ENCODE data around the gene FAM72D.
"Not testable (repeated sequence)": the region's sequence is repeated elsewhere in the genome, so short reads cannot be mapped to it uniquely, and the experiment has no call there.

FAM72D gene

DNA sequence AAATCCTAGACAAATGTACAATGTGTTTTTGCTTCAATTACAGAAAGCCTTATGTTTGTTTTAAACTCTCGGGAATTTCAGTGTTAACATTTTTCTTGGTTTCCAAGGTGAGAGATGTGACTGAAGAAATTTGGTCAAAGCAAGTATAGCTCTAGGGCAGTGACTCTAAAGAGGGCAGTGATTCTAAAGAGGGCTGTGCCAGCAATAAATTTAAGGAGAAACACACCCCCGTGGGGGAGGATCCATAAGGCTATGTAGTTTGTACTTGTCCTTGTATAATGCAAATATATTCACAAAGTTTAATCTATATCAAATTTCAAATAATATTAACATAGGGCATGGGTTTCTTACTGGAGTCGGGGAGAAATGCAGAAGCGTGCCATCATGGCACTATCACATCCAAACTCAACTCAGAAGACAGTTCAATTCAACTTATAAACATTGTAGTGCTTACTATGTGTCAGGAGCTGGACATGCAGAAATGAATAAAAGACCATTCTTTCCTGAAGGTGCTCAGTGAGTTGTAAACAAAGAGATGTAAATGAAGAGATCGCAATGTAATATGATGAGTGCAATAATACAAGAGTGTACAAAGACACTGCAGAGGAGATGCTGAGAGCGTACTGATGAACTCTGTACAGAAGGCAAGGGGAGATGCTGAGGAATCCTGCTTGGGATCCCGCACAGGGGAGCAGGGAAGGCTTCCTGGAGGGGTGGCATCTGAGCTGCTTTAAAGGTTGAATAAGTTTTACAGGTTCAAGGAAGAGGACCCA, 13.1 kb upstream of the FAM72D start:
- not testable (repeated sequence) for DNase-seq (ENCODE audit: low spot score)

GRCh38 chr1:145093517-145094149, 2.1 kb upstream of the FAM72D start:
- not testable (repeated sequence) for DNase-seq (ENCODE audit: low spot score)

GRCh38 chr1:145094655-145095211, 1.0 kb upstream of the FAM72D start:
- not testable (repeated sequence) for DNase-seq (ENCODE audit: low spot score)

GRCh38 chr1:145101725-145102124, 6.0 kb downstream of the FAM72D start:
- not testable (repeated sequence) for DNase-seq (ENCODE audit: low spot score)

- DNase-seq (ENCODE audit: low spot score) = not testable (repeated sequence)
These were observed 7.5 kb downstream of the FAM72D start for GRCh38 chr1:145103294-145103693.

GRCh38 chr1:145111674-145112073, 15.9 kb downstream of the FAM72D start:
- not testable (repeated sequence) for DNase-seq (ENCODE audit: low spot score)

DNA sequence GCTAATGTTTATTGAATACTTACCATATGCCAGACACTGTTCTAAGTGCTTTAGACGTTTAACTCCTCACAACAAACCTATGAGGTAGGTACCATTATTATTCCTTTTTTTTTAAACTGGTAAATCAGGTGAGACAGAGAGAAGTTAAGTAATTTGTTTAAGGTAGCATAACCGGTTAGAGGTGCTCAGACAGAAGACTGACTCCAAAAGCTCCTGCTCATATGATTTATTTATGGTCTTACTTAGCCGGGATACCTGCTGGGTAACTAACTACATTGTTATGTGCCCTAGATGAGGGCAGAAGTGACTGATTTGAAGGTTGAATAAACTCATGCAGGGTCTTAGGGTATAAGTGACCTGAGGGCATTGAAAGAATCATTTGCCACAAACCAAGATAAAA, 16.9 kb downstream of the FAM72D start:
- not testable (repeated sequence) for DNase-seq (ENCODE audit: low spot score)

DNA sequence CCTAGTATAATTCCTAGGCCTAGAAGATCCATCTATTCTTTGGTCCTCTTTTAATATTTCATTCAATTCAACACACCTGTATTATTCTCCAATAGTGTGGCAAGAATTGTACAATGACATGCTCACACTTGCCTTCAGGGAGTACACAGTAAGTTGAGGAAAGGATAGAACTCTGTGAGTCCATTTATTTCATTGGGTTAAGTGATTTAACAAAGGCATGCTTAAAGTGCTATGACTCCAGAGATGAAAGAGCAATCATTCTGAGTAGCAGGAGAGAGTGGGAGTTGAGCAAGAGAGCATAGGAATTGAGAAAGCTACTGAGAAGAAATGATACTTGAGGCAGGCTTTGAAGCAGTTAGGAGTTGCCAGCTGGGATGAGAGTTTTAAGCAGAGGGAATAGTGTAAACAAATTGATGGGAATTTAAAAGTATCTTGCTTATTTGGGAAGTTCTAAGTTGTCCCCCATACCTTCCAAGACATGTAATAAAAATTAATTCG, 18.8 kb downstream of the FAM72D start:
- DNase-seq (ENCODE audit: low spot score) = not testable (repeated sequence)

GRCh38 chr1:145115587-145116493, 20.1 kb downstream of the FAM72D start:
- not testable (repeated sequence) for DNase-seq (ENCODE audit: low spot score)

- not testable (repeated sequence) for DNase-seq (ENCODE audit: low spot score)
These were observed 24.1 kb downstream of the FAM72D start for GRCh38 chr1:145119842-145120241.

GRCh38 chr1:145122344-145123061, 26.7 kb downstream of the FAM72D start:
- DNase-seq (ENCODE audit: low spot score) = not testable (repeated sequence)

DNA sequence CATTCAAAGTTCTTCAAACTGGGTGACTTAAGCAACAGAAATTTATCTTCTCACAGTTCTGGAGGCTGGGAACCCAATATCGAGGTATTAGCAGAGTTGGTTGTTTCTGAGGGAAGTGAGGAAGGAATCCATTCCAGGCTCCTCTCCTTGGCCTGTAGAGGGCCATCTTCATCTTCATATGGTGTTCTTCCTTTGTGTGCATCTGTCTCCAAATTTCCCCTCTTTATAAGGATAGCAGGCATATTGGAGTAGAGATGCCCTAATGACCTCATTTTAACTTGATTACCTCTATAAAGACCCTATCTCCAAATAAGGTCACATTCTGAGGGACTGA, 27.3 kb downstream of the FAM72D start:
- DNase-seq (ENCODE audit: low spot score) = not testable (repeated sequence)

DNA sequence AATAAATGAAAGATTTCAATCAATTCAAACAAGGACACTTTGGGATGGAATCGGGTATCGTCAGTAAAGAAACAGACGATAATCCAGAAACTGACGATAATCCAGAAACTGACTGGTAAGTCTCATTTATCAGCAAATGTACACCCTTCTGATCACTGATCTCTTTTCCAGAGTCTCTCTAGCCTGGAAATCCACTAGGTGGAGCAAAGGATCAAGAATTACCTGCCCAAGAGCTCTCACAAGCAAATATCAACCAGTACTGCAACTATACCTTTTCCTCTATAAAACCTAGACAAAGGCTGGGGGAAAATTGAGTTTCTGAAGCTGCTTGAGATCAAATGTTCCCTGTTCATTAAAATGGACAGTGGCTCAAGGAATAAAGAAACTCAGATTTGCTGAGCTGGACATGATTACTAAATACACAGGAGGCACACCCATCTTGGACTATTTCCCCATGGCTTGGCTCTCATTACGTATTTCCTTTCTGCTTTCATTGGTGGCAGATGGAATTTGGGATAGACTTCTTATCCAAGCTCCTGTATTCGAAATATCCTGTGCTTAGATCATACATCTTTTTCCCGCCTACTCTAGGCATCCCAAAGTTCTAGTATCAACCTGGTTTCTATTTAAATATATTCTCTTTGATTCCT, 28.3 kb downstream of the FAM72D start:
- not testable (repeated sequence) for DNase-seq (ENCODE audit: low spot score)

DNA sequence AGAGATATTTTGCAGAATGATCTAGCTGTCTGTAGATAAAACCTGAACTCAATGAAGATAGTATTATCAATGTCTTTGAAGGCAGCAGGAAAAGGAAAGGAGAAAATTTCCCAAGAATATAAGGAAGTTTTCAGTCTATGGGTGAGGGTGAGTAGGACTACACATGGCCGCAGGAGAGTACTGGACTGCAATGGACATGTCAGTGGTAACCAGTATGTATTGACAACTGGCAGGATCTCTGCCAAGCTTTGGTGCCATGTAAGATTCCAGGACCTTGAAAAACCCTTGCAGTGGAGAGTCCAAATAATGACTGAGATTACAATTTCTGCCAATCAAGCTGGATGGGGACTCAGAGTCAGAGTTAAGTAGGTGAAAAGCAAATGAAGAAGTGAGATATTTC, 29.3 kb downstream of the FAM72D start:
- DNase-seq (ENCODE audit: low spot score) = not testable (repeated sequence)

DNA sequence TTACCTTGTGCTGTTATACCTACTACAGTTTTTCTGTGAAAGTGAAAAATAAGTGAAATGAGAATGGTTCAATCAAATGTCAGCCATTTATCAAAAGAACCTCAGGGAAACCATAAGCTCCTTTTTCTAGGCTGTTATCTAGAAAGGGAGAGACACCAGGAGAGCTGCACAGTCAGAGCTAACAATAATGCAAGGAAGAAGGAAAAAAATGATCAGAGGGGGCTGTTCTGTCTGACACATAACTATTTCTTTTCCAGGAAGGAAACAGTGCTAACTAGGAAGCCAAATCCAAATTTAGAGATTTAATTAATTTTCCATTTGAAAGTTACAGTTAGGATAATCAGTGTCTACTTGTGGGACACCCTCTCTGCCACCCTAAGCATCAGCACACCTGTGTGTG, 31.4 kb downstream of the FAM72D start:
- not testable (repeated sequence) for DNase-seq (ENCODE audit: low spot score)

DNA sequence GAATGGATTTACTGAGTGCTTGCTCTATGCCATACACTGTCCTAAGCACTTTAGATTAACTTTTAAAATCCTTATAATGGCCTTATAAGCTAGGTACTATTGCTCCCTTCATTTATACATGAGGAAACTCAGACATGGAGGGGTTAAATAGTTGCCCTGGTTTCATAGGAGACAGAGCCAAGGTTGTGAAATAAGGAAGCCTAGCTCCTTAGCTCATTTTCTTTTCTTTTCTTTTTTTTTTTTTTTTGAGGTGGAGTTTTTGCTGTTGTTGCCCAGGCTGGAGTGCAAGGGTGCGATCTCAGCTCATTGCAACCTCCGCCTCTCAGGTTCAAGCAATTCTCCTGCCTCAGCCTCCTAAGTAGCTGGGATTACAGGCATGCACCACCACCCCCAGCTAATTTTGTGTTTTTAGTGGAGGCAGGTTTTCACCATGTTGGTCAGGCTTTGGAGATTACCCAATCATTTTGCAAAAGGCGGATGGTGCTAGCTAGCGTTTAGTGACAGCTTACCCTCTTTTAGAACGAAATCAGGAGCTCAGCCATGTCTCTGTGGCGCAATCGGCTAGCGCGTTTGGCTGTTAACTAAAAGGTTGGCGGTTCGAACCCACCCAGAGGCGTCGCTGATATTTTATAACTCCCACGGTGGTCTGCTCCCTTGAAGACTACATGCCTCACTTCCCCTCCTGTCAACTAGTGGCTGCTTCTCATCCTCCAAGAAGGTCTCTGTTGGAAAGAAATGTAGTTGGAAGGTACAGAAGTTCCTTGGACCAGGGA, 33.1 kb downstream of the FAM72D start:
- DNase-seq (ENCODE audit: low spot score) = not testable (repeated sequence)

GRCh38 chr1:145134476-145134875, 38.7 kb downstream of the FAM72D start:
- DNase-seq (ENCODE audit: low spot score) = not testable (repeated sequence)

- not testable (repeated sequence) for DNase-seq (ENCODE audit: low spot score)
These were observed 44.8 kb downstream of the FAM72D start for GRCh38 chr1:145140549-145140948.

GRCh38 chr1:145144264-145144913, 48.6 kb downstream of the FAM72D start:
- DNase-seq (ENCODE audit: low spot score) = not testable (repeated sequence)

All from globus pallidus (tissue), 1 donor.